ENCODE measurements around the gene JMJD8.

JMJD8 gene

DNA sequence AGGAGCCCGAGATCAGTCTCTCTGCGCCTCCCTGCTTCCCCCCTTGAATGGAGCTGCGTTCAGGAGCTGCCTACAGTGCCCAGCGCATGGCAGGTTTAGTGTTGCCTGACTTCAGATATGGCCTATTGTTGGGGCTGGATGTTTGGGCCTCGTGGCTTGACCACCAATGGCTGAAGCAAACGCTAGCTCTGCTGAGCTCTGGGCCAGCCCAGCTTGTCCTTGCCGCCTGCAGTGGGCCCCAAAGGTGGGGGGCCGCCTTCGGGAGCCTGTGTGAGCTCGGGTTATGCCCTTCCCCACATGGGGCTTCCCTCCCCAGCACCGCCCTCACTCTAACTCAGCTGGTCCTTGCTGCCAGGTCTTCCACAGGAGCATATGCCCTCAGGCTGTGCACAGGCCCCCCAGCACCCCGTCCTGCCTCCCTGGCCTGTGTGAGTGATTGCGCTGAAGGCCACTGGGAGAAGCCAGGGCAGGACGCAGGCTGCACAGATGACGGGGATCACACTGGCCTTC is 46.0 kb downstream of the JMJD8 start:
- no peak for DNase-seq

GRCh38 chr16:637081-638018 is 46.8 kb downstream of the JMJD8 start:
- DNase-seq, result peak; percentile 55 to 96 (median 61)

- peak; percentile 92 to 98 (median 96) for DNase-seq
Measured at GRCh38 chr16:636206-637080, 47.7 kb downstream of the JMJD8 start, which contains the start of gene METTL26. METTL26 (minus strand) TSS chr16:636305; CDS start chr16:636290, 15 bp downstream.

GRCh38 chr16:635573-636205 is 48.4 kb downstream of the JMJD8 start:
- DNase-seq, result peak in 1 of 3 experiments; percentile 48

DNA sequence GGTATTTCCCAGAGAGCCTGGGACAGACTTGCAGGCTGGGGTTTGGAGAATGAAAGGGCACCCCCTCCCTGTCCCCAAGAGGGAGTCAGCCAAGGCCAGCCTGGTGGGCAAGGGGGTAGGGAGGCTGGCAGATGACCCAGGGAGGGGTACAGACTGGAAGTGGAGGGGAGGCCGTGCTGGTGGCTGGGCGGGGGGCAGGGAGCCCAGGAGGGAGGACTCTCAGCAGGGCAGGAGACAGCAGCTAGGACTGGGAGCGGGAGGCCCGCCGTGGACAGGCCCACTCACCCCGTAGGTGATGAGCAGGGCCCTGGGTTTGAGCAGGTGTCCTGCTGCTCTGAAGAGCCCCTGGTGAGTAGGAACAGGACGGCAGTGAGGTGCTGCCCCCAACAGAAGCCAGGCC is 49.1 kb downstream of the JMJD8 start:
- no peak for DNase-seq

DNA sequence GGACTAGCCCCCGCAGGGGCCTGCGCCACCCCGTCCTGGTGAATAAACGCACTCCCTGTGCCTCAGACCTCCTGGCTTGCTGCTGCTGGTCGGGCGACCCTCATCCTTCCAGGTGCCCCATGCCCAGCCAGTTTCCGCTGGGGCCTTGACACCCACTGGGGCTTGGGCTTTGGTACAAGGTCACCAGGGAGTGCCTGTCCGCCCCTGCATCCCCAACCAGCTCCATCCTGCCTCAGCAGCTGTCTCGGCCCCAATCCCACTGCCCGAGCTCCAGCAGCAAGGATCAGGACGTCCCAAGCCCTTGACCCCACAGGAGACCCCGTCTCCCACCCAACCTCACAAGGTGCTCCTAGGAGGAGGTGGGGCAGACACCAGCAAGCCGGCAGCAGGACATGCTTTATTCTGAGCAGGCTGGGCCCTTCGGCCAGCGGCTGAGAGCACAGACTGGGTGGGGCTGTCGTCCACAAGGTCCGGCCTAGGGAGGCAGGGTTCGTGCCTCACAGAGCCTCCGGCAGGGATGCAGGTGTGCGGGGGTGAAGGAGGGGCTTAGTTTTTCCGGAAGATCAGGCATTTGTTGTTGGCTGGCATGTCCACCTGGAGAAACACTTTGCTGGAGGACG is 50.0 kb downstream of the JMJD8 start:
- no peak for DNase-seq

DNA sequence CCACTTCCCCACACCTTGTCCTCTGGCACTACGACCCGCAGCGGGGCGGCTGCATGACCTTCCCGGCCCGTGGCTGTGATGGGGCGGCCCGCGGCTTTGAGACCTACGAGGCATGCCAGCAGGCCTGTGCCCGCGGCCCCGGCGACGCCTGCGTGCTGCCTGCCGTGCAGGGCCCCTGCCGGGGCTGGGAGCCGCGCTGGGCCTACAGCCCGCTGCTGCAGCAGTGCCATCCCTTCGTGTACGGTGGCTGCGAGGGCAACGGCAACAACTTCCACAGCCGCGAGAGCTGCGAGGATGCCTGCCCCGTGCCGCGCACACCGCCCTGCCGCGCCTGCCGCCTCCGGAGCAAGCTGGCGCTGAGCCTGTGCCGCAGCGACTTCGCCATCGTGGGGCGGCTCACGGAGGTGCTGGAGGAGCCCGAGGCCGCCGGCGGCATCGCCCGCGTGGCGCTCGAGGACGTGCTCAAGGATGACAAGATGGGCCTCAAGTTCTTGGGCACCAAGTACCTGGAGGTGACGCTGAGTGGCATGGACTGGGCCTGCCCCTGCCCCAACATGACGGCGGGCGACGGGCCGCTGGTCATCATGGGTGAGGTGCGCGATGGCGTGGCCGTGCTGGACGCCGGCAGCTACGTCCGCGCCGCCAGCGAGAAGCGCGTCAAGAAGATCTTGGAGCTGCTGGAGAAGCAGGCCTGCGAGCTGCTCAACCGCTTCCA is 50.6 kb downstream of the JMJD8 start:
- no peak for DNase-seq

DNA sequence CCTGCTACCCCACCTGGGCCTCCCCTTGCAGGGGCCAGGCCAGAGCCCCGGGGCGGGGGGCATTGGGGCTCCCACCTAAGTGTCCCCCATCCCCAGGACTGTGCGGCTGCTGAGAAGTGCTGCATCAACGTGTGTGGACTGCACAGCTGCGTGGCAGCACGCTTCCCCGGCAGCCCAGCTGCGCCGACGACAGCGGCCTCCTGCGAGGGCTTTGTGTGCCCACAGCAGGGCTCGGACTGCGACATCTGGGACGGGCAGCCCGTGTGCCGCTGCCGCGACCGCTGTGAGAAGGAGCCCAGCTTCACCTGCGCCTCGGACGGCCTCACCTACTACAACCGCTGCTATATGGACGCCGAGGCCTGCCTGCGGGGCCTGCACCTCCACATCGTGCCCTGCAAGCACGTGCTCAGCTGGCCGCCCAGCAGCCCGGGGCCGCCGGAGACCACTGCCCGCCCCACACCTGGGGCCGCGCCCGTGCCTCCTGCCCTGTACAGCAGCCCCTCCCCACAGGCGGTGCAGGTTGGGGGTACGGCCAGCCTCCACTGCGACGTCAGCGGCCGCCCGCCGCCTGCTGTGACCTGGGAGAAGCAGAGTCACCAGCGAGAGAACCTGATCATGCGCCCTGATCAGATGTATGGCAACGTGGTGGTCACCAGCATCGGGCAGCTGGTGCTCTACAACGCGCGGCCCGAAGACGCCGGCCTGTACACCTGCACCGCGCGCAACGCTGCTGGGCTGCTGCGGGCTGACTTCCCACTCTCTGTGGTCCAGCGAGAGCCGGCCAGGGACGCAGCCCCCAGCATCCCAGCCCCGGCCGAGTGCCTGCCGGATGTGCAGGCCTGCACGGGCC is 51.4 kb downstream of the JMJD8 start:
- no peak for DNase-seq

GRCh38 chr16:631808-632358 is 52.3 kb downstream of the JMJD8 start:
- DNase-seq, result no peak
